GM12878 (cell line): ENCODE results near the gene PNPLA5. TPM values are rescaled to one million over a fixed set of nuclear protein-coding genes. Genes with fewer than 3 reads are reported as not detected.

Experiments used
- ATAC-seq: fragments of 200-7000 bp; cut with Tn5 transposase; 3 replicates; pipeline ENCODE4 v1.9.1; 2020; ENCODE audit warnings: mild to moderate bottlenecking, moderate library complexity
- BruUV-seq: library from RNA; stranded (reverse); fragments of 400-500 nt; replicated peaks from 2 replicates; lab custom pipeline; 2021; lab: Mats Ljungman, UMichigan
- CTCF ChIA-PET: fragments of 300-600 bp; sonication (Branson Sonifier 250); formaldehyde crosslinking; extraction: SDS; loops from one replicate; lab custom pipeline; 2021; ENCODE audit warnings: inconsistent platforms; lab: Yijun Ruan, JAX
- POLR2A ChIA-PET: fragments of 350-600 bp; formaldehyde crosslinking; extraction: SDS; loops from one replicate; lab custom pipeline; 2021; ENCODE audit warnings: inconsistent platforms; lab: Charles Lee
- RAD21 ChIA-PET: fragments of 300-600 bp; sonication (Branson Sonifier 250); formaldehyde crosslinking; loops from one replicate; lab custom pipeline; 2023; ENCODE audit warnings: antibody characterized with exemption; ENCODE audit not compliant: unreplicated experiment; lab: Charles Lee
- SMC1A ChIA-PET: fragments of 300-600 bp; sonication (Branson Sonifier 250); formaldehyde crosslinking; loops from one replicate; lab custom pipeline; 2023; ENCODE audit not compliant: unreplicated experiment, uncharacterized antibody; lab: Charles Lee
- DNase-seq: peaks from one replicate; pipeline ENCODE4 v3.0.0-alpha.2; 2011; ENCODE audit warnings: low read depth, low spot score
- FAIRE-seq: peaks from 3 replicates; lab custom pipeline; 2011; peaks lifted over from hg19 to GRCh38; lab: Jason Lieb, UNC
- H2AFZ ChIP-seq: 2 replicates; pipeline ENCODE4 v1.6.0; 2011; ENCODE audit warnings: low read depth, low read length, control low read depth; ENCODE audit not compliant: control insufficient read depth
- H3K27ac ChIP-seq: 2 replicates; pipeline ENCODE4 v1.5.1; 2011; ENCODE audit warnings: control low read depth; ENCODE audit not compliant: control insufficient read depth, insufficient read depth
- H3K27me3 ChIP-seq, 2 experiments: replicated peaks in 1 of 2; 2 replicates each; pipeline versions ENCODE4 v1.6.0 to v1.6.1; 2011; ENCODE audit warnings: low read length in 1 of 2; ENCODE audit not compliant: control insufficient read depth in 2 of 2, insufficient read depth in 2 of 2
- H3K36me3 ChIP-seq, 2 experiments: 2 replicates each; pipeline ENCODE4 v1.5.1; 2011; ENCODE audit warnings: low read length in 1 of 2; ENCODE audit not compliant: control insufficient read depth in 2 of 2, insufficient read depth in 2 of 2
- H3K4me1 ChIP-seq: 2 replicates; pipeline ENCODE4 v1.6.1; 2011; ENCODE audit warnings: mild to moderate bottlenecking, low read length, moderate library complexity, mixed read lengths; ENCODE audit not compliant: control insufficient read depth, insufficient read depth
- H3K4me2 ChIP-seq: 2 replicates; pipeline ENCODE4 v1.6.0; 2011; ENCODE audit warnings: control low read depth; ENCODE audit not compliant: control insufficient read depth, insufficient read depth
- H3K4me3 ChIP-seq: fragments of 200-600 bp; sonication (generic); 2 replicates; pipeline ENCODE4 v1.5.1; 2016
- H3K79me2 ChIP-seq: 2 replicates; pipeline ENCODE4 v1.6.0; 2011; ENCODE audit warnings: low read length; ENCODE audit not compliant: control insufficient read depth, insufficient read depth
- H3K9ac ChIP-seq: 2 replicates; pipeline ENCODE4 v1.8.0; 2011; ENCODE audit warnings: low read length, control low read depth, mixed read lengths; ENCODE audit not compliant: control insufficient read depth, insufficient read depth
- H3K9me3 ChIP-seq: replicated peaks from 3 replicates; pipeline ENCODE4 v1.5.1; 2011; ENCODE audit warnings: mild to moderate bottlenecking, low read length; ENCODE audit not compliant: control insufficient read depth, insufficient read depth
- H4K20me1 ChIP-seq: 2 replicates; pipeline ENCODE4 v1.6.0; 2011; ENCODE audit not compliant: control insufficient read depth, insufficient read depth
- BRCA1 ChIP-seq: IDR thresholded peaks from 2 replicates; pipeline ENCODE4 v1.6.1; 2011; ENCODE audit warnings: low read depth, low read length, improper control_type of control experiment
- CUX1 ChIP-seq: IDR thresholded peaks from 2 replicates; pipeline ENCODE4 v1.6.1; 2012; ENCODE audit warnings: improper control_type of control experiment, low read depth, low read length; ENCODE audit not compliant: insufficient replicate concordance
- EED ChIP-seq: sonication (generic); IDR thresholded peaks from 2 replicates; pipeline ENCODE4 v1.6.1; 2016; ENCODE audit warnings: antibody characterized with exemption, low read depth
- KAT2A ChIP-seq: conservative IDR thresholded peaks from 2 replicates; pipeline ENCODE4 v1.6.1; 2011; ENCODE audit warnings: low read depth, low read length; ENCODE audit not compliant: control insufficient read depth
- KLF5 ChIP-seq: fragments of 450-650 bp; IDR thresholded peaks from 2 replicates; pipeline ENCODE4 v1.6.1; 2014; ENCODE audit warnings: mild to moderate bottlenecking; ENCODE audit not compliant: partially characterized antibody
- MTA2 ChIP-seq: fragments of 450-650 bp; IDR thresholded peaks from 2 replicates; pipeline ENCODE4 v1.6.1; 2016; ENCODE audit warnings: low read depth, mild to moderate bottlenecking, moderate library complexity
- NRF1 ChIP-seq: conservative IDR thresholded peaks from 2 replicates; pipeline ENCODE4 v1.6.1; 2011; ENCODE audit warnings: mild to moderate bottlenecking, low read depth, low read length, improper control_type of control experiment
- PML ChIP-seq: IDR thresholded peaks from 2 replicates; pipeline ENCODE4 v1.6.1; 2012; ENCODE audit warnings: low read length, inconsistent platforms
- PRDM15 ChIP-seq: fragments of 450-650 bp; formaldehyde crosslinking; IDR thresholded peaks from 2 replicates; pipeline ENCODE4 v1.4.0; 2020; ENCODE audit warnings: mild to moderate bottlenecking, moderate library complexity
- RB1 ChIP-seq: fragments of 450-650 bp; formaldehyde crosslinking; IDR thresholded peaks from 2 replicates; pipeline ENCODE4 v1.6.1; 2017; ENCODE audit warnings: mild to moderate bottlenecking, borderline replicate concordance
- YY1 ChIP-seq: IDR thresholded peaks from 2 replicates; pipeline ENCODE4 v1.6.1; 2011; ENCODE audit warnings: low read depth, mild to moderate bottlenecking, low read length
- ZBED1 ChIP-seq: IDR thresholded peaks from 2 replicates; pipeline ENCODE4 v1.6.1; 2016; ENCODE audit warnings: borderline replicate concordance
- ZNF274 ChIP-seq: IDR thresholded peaks from one replicate; pipeline ENCODE4 v1.8.0; 2011; ENCODE audit not compliant: insufficient read length, insufficient read depth
- WGBS: methylation state at CpG from one replicate; pipeline ENCODE4 v1.1.6; 2016; ENCODE audit warnings: low lambda C conversion rate; ENCODE audit not compliant: insufficient replicate concordance, insufficient coverage; ENCODE audit errors: missing lambda C conversion rate; 5-methylcytosine and 5-hydroxymethylcytosine counted together
- in situ Hi-C: fragments of 300-500 bp; cut with MboI; formaldehyde crosslinking; loops from 9 replicates; pipeline ENCODE4 v1.14.3; 2018; ENCODE audit warnings: mixed read lengths
- intact Hi-C: fragments of 100-400 bp; cut with micrococcal nuclease; formaldehyde crosslinking; loops from one replicate; pipeline ENCODE4 v1.14.2; 2022; ENCODE audit not compliant: unreplicated experiment
- polyA plus RNA-seq, 11 experiments: library from polyadenylated mRNA; depleted of rRNA in 4 of 11; unstranded in 6 of 11; stranded (reverse) in 5 of 11; fragments of >200 nt; fragmentation: Nextera tagmentation in 4 of 11; fragmentation: Illumina TruSeq in 1 of 11; extraction: Ambion mirVana in 4 of 11; extraction: Trizol in 1 of 11; gene quantifications; 1 replicate in 1 of 11; 2 replicates in 10 of 11; pipeline versions ENCODE4 v1.2.1 to v1.2.3, GENCODE V29; 2011 to 2016; ENCODE audit warnings: inconsistent platforms in 2 of 11, missing spikeins in 2 of 11, low read depth in 1 of 11
- total RNA-seq, 4 experiments: library from RNA; depleted of rRNA in 3 of 4; stranded (reverse); fragments of >200 nt in 3 of 4; fragmentation: Illumina TruSeq in 1 of 4; extraction: Trizol in 1 of 4; gene quantifications; 2 replicates each; pipeline versions ENCODE4 v1.2.1 to v1.2.3, GENCODE V29; 2013 to 2021
- TF ChIP-seq, protein P1 (sequence below): fragments of 450-650 bp; IDR thresholded peaks from 2 replicates; pipeline ENCODE4 v1.6.1; 2014; ENCODE audit warnings: mild to moderate bottlenecking
- TF ChIP-seq, protein P2 (sequence below): IDR thresholded peaks from 2 replicates; pipeline ENCODE4 v1.6.1; 2012; ENCODE audit warnings: low read depth, low read length, improper control_type of control experiment

The PNPLA5 gene
- total and polyA plus RNA-seq, 10 of the 15 experiments (the other 5 are each of a cell fraction or from before 2014, with no cell fraction given): not detected

- in situ Hi-C loops: no loop called here
- H3K36me3 ChIP-seq: no peaks in the 10 kb centered on the region
- intact Hi-C loops: no loop called here
- H3K27me3 ChIP-seq: peaks cover 0 to 3% of the 10 kb centered on the region in 2 experiments; a peak in 2 of 4 replicates
- no peaks in the 10 kb centered on the region for H3K9me3 ChIP-seq
- ChIA-PET RAD21 (no interaction called here), SMC1A (no interaction called here), POLR2A (no interaction called here), CTCF (no interaction called here)
- no peaks in the 10 kb centered on the region for H3K79me2 ChIP-seq
- 0% methylated on average over 1 of the region's 1 CpG for WGBS
- no peak overlapping the region for H3K9ac ChIP-seq
- no peaks in the 10 kb centered on the region for H4K20me1 ChIP-seq
- no TSS peak for BruUV-seq
- H3K4me2 ChIP-seq: no peak overlapping the region
- ATAC-seq: no peak
- H2AFZ ChIP-seq: no peak overlapping the region
- FAIRE-seq: no peak
- no peak for DNase-seq
- no peak overlapping the region for H3K4me3 ChIP-seq
- H3K27ac ChIP-seq: no peak overlapping the region
- H3K4me1 ChIP-seq: no peaks in the 10 kb centered on the region
- TF ChIP-seq EED: no peak
- no peak for TF ChIP-seq MTA2
- no peak for TF ChIP-seq RB1
- no peak for TF ChIP-seq PRDM15 (CRISPR knock-in tag)
- no peak for TF ChIP-seq BRCA1
- no peak for TF ChIP-seq PML
- TF ChIP-seq, protein P1, sequence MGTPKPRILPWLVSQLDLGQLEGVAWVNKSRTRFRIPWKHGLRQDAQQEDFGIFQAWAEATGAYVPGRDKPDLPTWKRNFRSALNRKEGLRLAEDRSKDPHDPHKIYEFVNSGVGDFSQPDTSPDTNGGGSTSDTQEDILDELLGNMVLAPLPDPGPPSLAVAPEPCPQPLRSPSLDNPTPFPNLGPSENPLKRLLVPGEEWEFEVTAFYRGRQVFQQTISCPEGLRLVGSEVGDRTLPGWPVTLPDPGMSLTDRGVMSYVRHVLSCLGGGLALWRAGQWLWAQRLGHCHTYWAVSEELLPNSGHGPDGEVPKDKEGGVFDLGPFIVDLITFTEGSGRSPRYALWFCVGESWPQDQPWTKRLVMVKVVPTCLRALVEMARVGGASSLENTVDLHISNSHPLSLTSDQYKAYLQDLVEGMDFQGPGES: no peak
- TF ChIP-seq YY1: no peak
- no peak for TF ChIP-seq KLF5
- no peak for TF ChIP-seq CUX1
- no peak for TF ChIP-seq ZNF274
- TF ChIP-seq NRF1: no peak
- TF ChIP-seq, protein P2, sequence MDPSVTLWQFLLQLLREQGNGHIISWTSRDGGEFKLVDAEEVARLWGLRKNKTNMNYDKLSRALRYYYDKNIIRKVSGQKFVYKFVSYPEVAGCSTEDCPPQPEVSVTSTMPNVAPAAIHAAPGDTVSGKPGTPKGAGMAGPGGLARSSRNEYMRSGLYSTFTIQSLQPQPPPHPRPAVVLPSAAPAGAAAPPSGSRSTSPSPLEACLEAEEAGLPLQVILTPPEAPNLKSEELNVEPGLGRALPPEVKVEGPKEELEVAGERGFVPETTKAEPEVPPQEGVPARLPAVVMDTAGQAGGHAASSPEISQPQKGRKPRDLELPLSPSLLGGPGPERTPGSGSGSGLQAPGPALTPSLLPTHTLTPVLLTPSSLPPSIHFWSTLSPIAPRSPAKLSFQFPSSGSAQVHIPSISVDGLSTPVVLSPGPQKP: no peak
- no peak for TF ChIP-seq ZBED1
- TF ChIP-seq KAT2A: no peak
Measured at GRCh38 chr22:43926349-43926710, 34.5 kb upstream of the PNPLA5 start.
